Endothelial cell of umbilical vein (primary cell): ENCODE measurements around the gene RNF19B. TPM values are rescaled to one million over a fixed set of nuclear protein-coding genes. Genes with fewer than 3 reads are reported as not detected.

Source experiments
- BruUV-seq: library from RNA; stranded (reverse); fragments of 400-500 nt; replicated peaks from 2 replicates; lab custom pipeline; 2021; lab: Mats Ljungman, UMichigan
- CTCF ChIA-PET: fragments of 300-600, 350-600 bp; sonication (Branson Sonifier 250); formaldehyde crosslinking; loops from one replicate; lab custom pipeline; 2021; ENCODE audit warnings: antibody characterized with exemption, inconsistent platforms; lab: Charles Lee
- POLR2A ChIA-PET: fragments of 300-600, 350-600 bp; sonication (Branson Sonifier 250); formaldehyde crosslinking; loops from one replicate; lab custom pipeline; 2021; ENCODE audit warnings: antibody characterized with exemption, inconsistent platforms; lab: Charles Lee
- DNase-seq: peaks from one replicate; pipeline ENCODE4 v3.0.0-alpha.2; 2011; ENCODE audit warnings: low read depth, low spot score
- FAIRE-seq: peaks from 2 replicates; lab custom pipeline; 2011; peaks lifted over from hg19 to GRCh38; lab: Jason Lieb, UNC
- H2AFZ ChIP-seq: 2 replicates; pipeline ENCODE4 v1.6.0; 2012; ENCODE audit warnings: low read depth, low read length, control low read depth, inconsistent platforms
- H3K27ac ChIP-seq: 2 replicates; pipeline ENCODE4 v1.5.1; 2011; ENCODE audit warnings: low read depth, mild to moderate bottlenecking, control low read depth, low read length, moderate library complexity; ENCODE audit not compliant: insufficient read depth
- H3K27me3 ChIP-seq, 2 experiments: 2 replicates each; pipeline versions ENCODE4 v1.6.0 to v1.6.1; 2011; ENCODE audit warnings: low read length in 2 of 2, mixed read lengths in 1 of 2; ENCODE audit not compliant: control insufficient read depth in 2 of 2, insufficient read depth in 2 of 2
- H3K36me3 ChIP-seq, 2 experiments: 2 replicates in 1 of 2; 3 replicates in 1 of 2; pipeline ENCODE4 v1.5.1; 2011; ENCODE audit warnings: low read length in 2 of 2, mild to moderate bottlenecking in 1 of 2, moderate library complexity in 1 of 2; ENCODE audit not compliant: control insufficient read depth in 2 of 2, insufficient read depth in 2 of 2; ENCODE audit errors: extremely low read depth in 1 of 2
- H3K4me1 ChIP-seq: 3 replicates; pipeline ENCODE4 v1.5.1; 2011; ENCODE audit warnings: mild to moderate bottlenecking, low read length; ENCODE audit not compliant: control insufficient read depth, insufficient read depth; ENCODE audit errors: extremely low read depth
- H3K4me2 ChIP-seq: 2 replicates; pipeline ENCODE4 v1.6.1; 2011; ENCODE audit warnings: low read length, control low read depth, mixed read lengths; ENCODE audit not compliant: insufficient read depth
- H3K4me3 ChIP-seq, 3 experiments: fragments of 200-600 bp in 1 of 3; sonication (generic), shearing (Covaris generic) in 1 of 3; replicated peaks in 1 of 3; 2 replicates each; pipeline ENCODE4 v1.5.1; 2011 to 2016; ENCODE audit warnings: control low read depth in 3 of 3, low read length in 3 of 3, mild to moderate bottlenecking in 2 of 3, inconsistent platforms in 1 of 3, low read depth in 1 of 3, moderate library complexity in 1 of 3; ENCODE audit not compliant: insufficient read depth in 1 of 3
- H3K79me2 ChIP-seq: 2 replicates; pipeline ENCODE4 v1.6.0; 2012; ENCODE audit warnings: low read length, inconsistent platforms; ENCODE audit not compliant: control insufficient read depth, insufficient read depth
- H3K9ac ChIP-seq: replicated peaks from 2 replicates; pipeline ENCODE3; 2011; ENCODE audit warnings: low read length, control low read depth; ENCODE audit not compliant: insufficient read depth; ENCODE audit errors: extremely low read depth
- H3K9me1 ChIP-seq: replicated peaks from 3 replicates; pipeline ENCODE4 v1.6.0; 2011; ENCODE audit warnings: mild to moderate bottlenecking, low read length; ENCODE audit not compliant: control insufficient read depth, insufficient read depth; ENCODE audit errors: extremely low read depth
- H3K9me3 ChIP-seq: replicated peaks from 2 replicates; pipeline ENCODE4 v1.5.1; 2012; ENCODE audit warnings: low read length, inconsistent platforms; ENCODE audit not compliant: control insufficient read depth, insufficient read depth
- H4K20me1 ChIP-seq: replicated peaks from 2 replicates; pipeline ENCODE3; 2011; ENCODE audit warnings: mild to moderate bottlenecking, low read length; ENCODE audit not compliant: control insufficient read depth, insufficient read depth; ENCODE audit errors: extremely low read depth
- EZH2 ChIP-seq: IDR thresholded peaks from 2 replicates; pipeline ENCODE4 v1.6.1; 2012; ENCODE audit warnings: borderline replicate concordance, low read depth, mild to moderate bottlenecking, moderate library complexity, low read length, inconsistent platforms; ENCODE audit not compliant: severe bottlenecking
- FOS ChIP-seq: IDR thresholded peaks from 2 replicates; pipeline ENCODE4 v1.6.1; 2011; ENCODE audit warnings: mild to moderate bottlenecking, low read length, moderate library complexity, borderline replicate concordance; ENCODE audit not compliant: insufficient read depth
- GATA2 ChIP-seq: IDR thresholded peaks from 2 replicates; pipeline ENCODE4 v1.7.0; 2011; ENCODE audit warnings: low read depth, mild to moderate bottlenecking, moderate library complexity, mixed read lengths, low read length; ENCODE audit not compliant: insufficient read length, insufficient read depth
- JUN ChIP-seq: IDR thresholded peaks from 2 replicates; pipeline ENCODE4 v1.6.1; 2011; ENCODE audit warnings: borderline replicate concordance, low read depth; ENCODE audit not compliant: insufficient read length, insufficient read depth
- MAX ChIP-seq: IDR thresholded peaks from 2 replicates; pipeline ENCODE4 v1.6.1; 2011; ENCODE audit not compliant: insufficient read depth, insufficient read length
- MYC ChIP-seq: IDR thresholded peaks from one replicate; pipeline ENCODE4 v1.6.1; 2011; ENCODE audit warnings: mild to moderate bottlenecking, low read depth, low read length
- POLR2A ChIP-seq: IDR thresholded peaks from 2 replicates; pipeline ENCODE4 v1.6.1; 2012; ENCODE audit warnings: low read depth, mild to moderate bottlenecking, control low read depth, low read length
- POLR2AphosphoS5 ChIP-seq: IDR thresholded peaks from 2 replicates; pipeline ENCODE4 v1.6.1; 2012; ENCODE audit warnings: low read depth, mild to moderate bottlenecking, control low read depth, low read length, moderate library complexity; ENCODE audit not compliant: insufficient read depth
- dilution Hi-C: fragments of 300-500 bp; cut with MboI; formaldehyde crosslinking; loops from one replicate; pipeline ENCODE4 v1.15.0; 2019; ENCODE audit warnings: low sequenced_read_pairs; ENCODE audit not compliant: extremely low pct_ligation_motif_present
- intact Hi-C: fragments of 100-400 bp; cut with micrococcal nuclease; formaldehyde crosslinking; loops from one replicate; pipeline ENCODE4 v1.10.0; 2022
- polyA plus RNA-seq, 4 experiments: library from polyadenylated mRNA; depleted of rRNA in 3 of 4; stranded (reverse) in 3 of 4; unstranded in 1 of 4; fragments of >200 nt; gene quantifications; 2 replicates each; pipeline versions ENCODE4 v1.2.1 to v1.2.3, GENCODE V29; 2011 to 2012; ENCODE audit warnings: missing spikeins in 1 of 4
- total RNA-seq: library from RNA; stranded (reverse); gene quantifications from 2 replicates; pipeline ENCODE4 v1.2.3, GENCODE V29; 2021
- TF ChIP-seq, protein P1 (sequence below), 2 donors: IDR thresholded peaks; 1 replicate in 1 of 2; 2 replicates in 1 of 2; pipeline ENCODE4 v1.5.1; 2011; ENCODE audit warnings: low read length in 2 of 2, mild to moderate bottlenecking in 2 of 2, moderate library complexity in 2 of 2, control low read depth in 1 of 2, inconsistent platforms in 1 of 2, low read depth in 1 of 2; ENCODE audit not compliant: insufficient read depth in 1 of 2; ENCODE audit errors: extremely low read depth in 1 of 2

The RNF19B gene
- total and polyA plus RNA-seq, 2 donors (not counting 3 experiments of a cell fraction or from before 2014, with no cell fraction given) = 19.2 to 25.6 TPM

DNA sequence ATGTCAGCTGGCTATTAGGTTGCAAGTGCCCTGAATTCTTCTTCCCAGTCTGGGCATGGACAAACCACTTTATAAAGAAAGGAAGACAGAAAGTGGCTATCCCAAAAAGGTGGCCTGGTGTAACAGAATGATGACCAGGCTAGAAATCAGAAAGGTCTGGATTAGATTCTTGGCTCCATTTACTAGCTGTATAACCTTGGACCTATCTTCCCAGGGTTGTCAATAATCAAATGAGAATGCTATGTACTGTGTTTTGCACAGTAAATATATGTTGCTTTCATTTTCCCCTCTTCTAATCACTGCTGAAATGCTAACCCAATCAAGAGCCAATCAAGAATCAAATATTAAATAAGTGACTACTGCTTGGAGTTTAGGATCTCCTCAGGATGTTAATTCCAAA, 20.4 kb downstream of the RNF19B start:
- Histone ChIP-seq H3K4me3 (no peak overlapping the region), H3K9me1 (no peaks in the 10 kb centered on the region), H3K79me2 (peaks cover 18% of the 10 kb centered on the region), H4K20me1 (no peaks in the 10 kb centered on the region), H3K4me1 (peaks cover 31% of the 10 kb centered on the region), H2AFZ (no peak overlapping the region), H3K27ac (no peak overlapping the region), H3K9me3 (no peaks in the 10 kb centered on the region), H3K36me3 (peaks cover 16 to 18% of the 10 kb centered on the region in 2 experiments), H3K27me3 (no peaks in the 10 kb centered on the region), H3K9ac (no peak overlapping the region), H3K4me2 (no peak overlapping the region)
- TF ChIP-seq GATA2 = no peak
- TF ChIP-seq FOS = no peak
- TF ChIP-seq POLR2AphosphoS5 = no peak
- TF ChIP-seq MAX = no peak
- TF ChIP-seq POLR2A = no peak
- no peak for TF ChIP-seq EZH2
- TF ChIP-seq, protein P1, sequence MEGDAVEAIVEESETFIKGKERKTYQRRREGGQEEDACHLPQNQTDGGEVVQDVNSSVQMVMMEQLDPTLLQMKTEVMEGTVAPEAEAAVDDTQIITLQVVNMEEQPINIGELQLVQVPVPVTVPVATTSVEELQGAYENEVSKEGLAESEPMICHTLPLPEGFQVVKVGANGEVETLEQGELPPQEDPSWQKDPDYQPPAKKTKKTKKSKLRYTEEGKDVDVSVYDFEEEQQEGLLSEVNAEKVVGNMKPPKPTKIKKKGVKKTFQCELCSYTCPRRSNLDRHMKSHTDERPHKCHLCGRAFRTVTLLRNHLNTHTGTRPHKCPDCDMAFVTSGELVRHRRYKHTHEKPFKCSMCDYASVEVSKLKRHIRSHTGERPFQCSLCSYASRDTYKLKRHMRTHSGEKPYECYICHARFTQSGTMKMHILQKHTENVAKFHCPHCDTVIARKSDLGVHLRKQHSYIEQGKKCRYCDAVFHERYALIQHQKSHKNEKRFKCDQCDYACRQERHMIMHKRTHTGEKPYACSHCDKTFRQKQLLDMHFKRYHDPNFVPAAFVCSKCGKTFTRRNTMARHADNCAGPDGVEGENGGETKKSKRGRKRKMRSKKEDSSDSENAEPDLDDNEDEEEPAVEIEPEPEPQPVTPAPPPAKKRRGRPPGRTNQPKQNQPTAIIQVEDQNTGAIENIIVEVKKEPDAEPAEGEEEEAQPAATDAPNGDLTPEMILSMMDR (IDR thresholded peaks at IDR 0.05; ENCODE audit: extremely low read depth in 1 of 2, insufficient read depth in 1 of 2, low read depth in 1 of 2, low read length in 2 of 2) = no peak
- TF ChIP-seq JUN = no peak
- no peak for TF ChIP-seq MYC
- intact Hi-C loops = no loop called here
- POLR2A ChIA-PET = no interaction called here
- FAIRE-seq (no peak), DNase-seq (no peak)
- CTCF ChIA-PET = interaction anchor here (1.0 to 3.5 kb wide), 6 partner anchors 10 to 62 kb away, joined by 3 to 29 read pairs (median 8); no protein-coding TSS in a partner anchor
- no TSS peak for BruUV-seq
- dilution Hi-C loops = loop anchor here (10.0 kb wide), 1 partner anchor 61 kb away; no protein-coding TSS in a partner anchor
